GM18505 (cell line): Measurements from ENCODE around the gene FKBP1B.
"Not testable (repeated sequence)": the region's sequence is repeated elsewhere in the genome, so short reads cannot be mapped to it uniquely, and the experiment has no call there.

ENCODE experiments used
- ATAC-seq: cut with Tn5 transposase; IDR thresholded peaks from one replicate; pipeline ENCODE4 v1.9.1; 2021; ENCODE audit not compliant: unreplicated experiment
- POLR2A ChIP-seq: IDR thresholded peaks from 4 replicates; pipeline ENCODE4 v1.6.1; 2011; ENCODE audit warnings: borderline replicate concordance; ENCODE audit not compliant: insufficient read depth, insufficient read length; ENCODE audit errors: extremely low read depth

Gene FKBP1B

DNA sequence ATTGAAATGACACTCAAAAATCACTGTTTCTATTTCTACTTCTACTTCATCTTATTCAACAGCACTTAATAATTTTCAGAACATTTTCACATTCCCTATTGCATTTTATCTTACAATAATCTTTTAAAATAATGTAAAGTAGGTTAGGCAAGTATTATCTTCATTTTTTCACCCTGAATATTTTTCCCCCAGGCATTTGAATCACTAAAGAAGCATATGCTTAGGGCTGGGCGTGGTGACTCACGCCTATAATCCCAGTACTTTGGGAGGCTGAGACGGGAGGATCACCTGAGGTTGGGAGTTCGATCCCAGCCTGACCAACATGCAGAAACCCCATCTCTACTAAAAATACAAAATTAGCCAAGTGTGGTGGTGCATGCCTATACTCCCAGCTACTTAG lies 9.0 kb upstream of the FKBP1B start:
- no peak for TF ChIP-seq POLR2A
- ATAC-seq = no peak

DNA sequence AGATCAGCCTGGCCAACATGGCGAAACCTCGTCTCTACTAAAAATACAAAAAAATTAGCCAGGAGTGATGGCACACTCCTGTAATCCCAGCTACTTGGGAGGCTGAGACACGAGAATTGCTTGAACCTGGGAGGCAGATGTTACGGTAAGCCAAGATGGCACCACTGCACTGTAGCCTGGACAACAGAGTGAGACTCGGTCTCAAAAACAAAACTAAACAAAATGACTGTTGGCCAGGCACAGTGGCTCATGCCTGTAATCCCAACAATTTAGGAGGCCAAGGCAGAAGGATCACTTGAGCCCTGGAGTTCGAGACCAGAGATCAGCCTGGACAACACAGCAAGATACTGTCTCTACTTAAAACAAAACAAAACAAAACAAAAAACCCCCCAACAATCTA lies 6.4 kb upstream of the FKBP1B start:
- not testable (repeated sequence) for ATAC-seq

GRCh38 chr2:24045511-24046508 lies 3.7 kb upstream of the FKBP1B start:
- no peak for ATAC-seq
- TF ChIP-seq POLR2A = no peak

DNA sequence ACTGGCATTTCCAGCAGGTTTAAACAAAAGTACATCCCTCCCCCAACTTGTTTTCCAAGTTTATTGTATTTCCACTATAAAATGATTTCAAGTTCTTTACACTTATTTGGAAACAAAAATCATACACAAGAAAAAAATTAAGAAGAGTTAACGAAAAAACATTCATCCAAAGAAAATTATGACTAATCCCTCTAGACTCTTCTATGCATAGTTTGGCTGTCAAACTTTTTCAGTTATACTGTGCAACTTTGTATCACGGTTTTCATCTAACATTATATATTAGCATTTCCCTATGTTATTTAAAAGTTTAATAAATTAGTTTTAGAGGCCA lies 3.0 kb upstream of the FKBP1B start:
- ATAC-seq = no peak
- no peak for TF ChIP-seq POLR2A

DNA sequence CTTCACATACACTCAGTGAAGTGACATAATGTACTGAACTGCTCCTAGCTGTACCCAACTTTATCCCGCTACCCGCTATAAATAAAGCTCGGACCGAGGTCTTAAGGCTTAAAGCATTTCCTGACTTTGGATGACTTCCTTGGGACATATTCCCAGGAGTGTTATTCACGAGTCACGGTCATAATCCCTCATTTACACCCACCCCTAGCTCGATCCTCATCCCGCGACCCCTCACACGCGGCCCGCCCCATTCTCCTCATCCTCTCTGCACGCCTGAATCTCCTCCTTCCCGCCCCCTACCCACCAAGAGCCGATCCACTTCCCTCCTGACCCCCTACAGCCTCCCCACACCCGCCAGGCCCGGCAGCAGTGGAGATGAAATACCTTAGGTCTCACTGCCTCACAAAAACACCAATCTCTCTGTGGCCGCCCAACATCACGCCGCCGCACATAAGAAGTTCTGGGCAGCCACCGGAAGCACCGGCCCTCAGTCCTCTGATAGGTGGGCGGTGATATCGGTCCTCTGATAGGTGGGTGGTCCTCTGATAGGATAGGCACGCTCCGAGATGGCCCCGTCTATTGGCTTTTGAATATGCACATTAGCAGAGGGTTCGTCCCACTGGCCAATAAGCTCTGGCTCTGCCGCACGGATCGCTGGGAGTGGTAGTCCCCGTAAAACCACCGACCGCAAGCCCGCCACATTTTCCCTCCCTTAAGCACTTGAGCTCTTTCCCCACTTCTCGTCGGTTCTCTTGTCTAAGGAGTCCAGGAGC lies 2.4 kb upstream of the FKBP1B start, which contains the start of gene WDCP:
Gene WDCP, minus strand, starts transcription at position 462 of the 773 bp plus-strand sequence. CDS start 7,897 bp downstream, outside the sequence.
- TF ChIP-seq POLR2A = peak; percentile 91
- ATAC-seq = peak; percentile 97

DNA sequence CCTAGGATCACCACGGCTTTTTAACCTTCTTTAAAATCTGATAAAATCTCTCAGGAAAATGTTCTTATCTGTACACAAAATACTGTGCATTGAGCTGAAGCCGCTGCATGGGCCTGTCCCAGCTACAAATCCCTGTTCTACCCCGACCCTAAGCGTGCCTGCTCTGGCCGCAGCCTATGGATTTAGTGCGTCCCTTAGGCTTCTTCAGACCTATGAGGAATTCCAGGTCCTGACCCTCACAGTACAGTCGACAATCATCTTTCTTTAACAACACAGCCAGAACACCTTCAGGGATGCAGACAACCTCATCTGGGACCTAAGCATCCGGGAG lies 1.9 kb upstream of the FKBP1B start:
- TF ChIP-seq POLR2A = no peak
- no peak for ATAC-seq

DNA sequence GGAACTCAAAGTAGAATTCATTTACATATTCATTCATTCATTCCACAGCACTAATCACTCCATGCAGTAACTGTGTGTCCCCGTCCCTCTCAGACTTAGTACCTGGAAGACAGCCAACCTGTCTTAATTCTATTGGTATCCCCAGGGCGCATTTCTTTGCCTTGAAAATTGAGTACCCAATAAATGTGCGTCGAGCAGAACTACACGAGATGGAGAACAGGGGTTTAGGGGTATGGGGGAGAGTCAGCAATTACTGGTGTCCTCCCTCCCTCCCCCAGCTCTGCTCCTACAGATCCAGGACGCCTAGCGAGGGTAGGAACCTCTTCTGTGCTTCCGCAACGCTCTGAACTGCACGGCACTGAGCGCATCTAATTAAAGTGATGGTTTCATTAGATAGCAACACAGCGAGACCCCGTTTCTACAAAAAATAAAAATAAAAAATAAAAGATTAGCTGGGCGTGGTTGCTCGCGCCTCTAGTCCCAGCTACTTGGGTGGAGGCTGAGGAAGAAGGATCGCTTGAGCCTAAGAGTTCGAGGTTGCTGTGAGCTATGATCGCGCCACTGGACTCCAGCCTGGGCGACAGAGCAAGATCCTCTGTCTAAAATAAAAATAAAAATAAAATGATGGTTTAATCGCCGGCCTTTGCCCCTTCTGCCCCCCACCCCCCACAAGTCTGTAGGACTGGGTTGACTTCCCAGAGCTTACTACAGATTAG lies 614 bp upstream of the FKBP1B start:
- TF ChIP-seq POLR2A = no peak
- ATAC-seq = no peak

- no peak for TF ChIP-seq POLR2A
- no peak for ATAC-seq
These were observed 769 bp downstream of the FKBP1B start for GRCh38 chr2:24050041-24050979.

DNA sequence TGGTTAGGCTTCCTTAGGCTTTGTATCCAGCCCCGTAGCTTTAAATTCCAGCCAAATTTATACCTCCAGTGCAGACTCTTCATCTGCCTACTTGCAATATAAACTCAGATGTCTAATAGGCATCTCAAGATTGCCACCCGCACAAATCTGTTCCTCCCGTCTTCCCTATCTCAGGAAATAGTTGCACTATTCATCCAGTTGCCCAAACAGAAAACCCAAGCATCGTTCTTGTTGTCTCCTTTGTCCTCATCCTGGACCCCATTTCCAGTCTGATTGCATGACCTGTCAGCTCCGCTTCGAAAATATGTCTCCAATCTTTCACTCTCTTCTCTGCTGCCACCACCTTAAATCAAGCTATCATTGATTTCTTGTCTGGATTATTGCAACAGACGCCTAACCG lies 2.3 kb downstream of the FKBP1B start:
- no peak for ATAC-seq

GRCh38 chr2:24052951-24053350 lies 3.4 kb downstream of the FKBP1B start:
- no peak for TF ChIP-seq POLR2A
- no peak for ATAC-seq

More for the DNA sequence above, 2.3 kb downstream of the FKBP1B start:
- TF ChIP-seq POLR2A = no peak

DNA sequence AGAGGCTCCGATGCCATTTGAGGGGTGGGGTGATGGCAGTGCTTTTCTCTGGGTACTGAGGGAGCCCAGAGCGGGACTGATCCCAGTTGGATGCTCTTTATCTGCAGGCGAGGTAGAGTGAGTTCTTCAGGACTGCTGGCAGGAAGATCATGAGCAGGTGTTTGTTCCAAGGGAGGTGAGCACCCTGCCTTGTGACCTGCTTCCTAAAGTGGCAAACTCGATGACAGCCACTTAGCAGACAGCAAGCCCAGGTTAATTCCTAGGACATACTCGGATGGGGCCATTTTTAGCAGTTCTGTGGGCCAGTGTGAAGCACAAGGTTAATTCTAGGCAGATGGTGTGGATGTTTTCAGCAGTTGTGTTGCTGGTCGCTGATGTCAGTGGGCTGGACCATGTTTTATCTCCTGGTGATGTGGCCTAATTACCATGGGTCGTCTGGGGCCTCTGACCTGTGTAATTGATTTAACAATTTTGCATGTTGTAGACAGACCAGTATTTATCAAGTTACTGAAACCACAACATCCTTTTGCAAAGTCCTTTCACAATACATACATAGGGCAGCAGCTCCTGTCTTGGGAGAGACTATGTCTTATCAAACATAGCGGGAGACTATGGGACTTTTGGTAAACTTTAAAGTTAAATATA lies 4.9 kb downstream of the FKBP1B start:
- no peak for TF ChIP-seq POLR2A
- no peak for ATAC-seq

- TF ChIP-seq POLR2A = no peak
- ATAC-seq = no peak
These were observed 6.2 kb downstream of the FKBP1B start for GRCh38 chr2:24055750-24056149.
